ENCODE data around the gene TP53RK. TPM values are rescaled to one million over a fixed set of nuclear protein-coding genes. Genes with fewer than 3 reads are reported as not detected.
"Not testable (repeated sequence)": the region's sequence is repeated elsewhere in the genome, so short reads cannot be mapped to it uniquely, and the experiment has no call there.

Gene TP53RK
- total RNA-seq, 4 donors from 2014 or later = 15.0 to 27.0 (median 25.8) TPM

DNA sequence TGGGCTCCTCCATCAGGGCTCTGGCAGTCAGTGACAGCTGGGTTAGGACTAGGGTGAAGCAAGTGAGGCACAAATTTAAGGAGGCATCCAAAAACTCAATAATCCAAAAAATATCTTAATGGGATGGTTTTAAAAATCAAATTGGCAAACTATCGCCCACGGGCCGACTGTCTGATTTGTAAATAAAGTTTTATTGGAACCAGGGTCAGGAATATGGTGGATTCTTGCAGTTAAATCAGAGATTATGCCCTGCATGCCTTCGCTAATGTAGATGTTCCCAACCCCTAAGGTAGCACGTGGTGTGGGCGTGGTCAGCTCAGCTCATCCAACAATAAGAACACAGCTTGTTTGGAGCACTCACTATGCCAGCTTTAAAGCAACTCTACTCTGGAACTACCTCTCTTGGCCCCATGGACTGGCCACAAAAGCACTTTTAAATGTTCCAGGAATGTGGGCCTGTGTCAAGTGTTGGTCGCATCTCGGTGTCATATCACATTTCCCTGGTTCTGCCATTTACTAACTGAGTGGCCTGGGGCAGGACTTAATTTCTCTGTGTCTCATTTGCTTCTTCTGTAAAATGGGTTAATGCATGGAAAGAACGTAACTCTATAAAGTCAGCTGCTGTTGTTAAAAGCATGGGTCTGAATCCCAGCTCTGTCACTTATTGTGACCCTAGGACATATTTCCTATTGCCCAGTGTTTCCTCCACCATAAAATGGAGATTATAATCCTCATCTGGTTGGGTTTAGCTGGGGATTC is 7.0 kb downstream of the TP53RK start:
- no peaks in the 10 kb centered on the region for H3K27me3 ChIP-seq
- peaks cover 10% of the 10 kb centered on the region for H3K36me3 ChIP-seq
- WGBS = 83% methylated on average over 9 of the region's 9 CpGs
- H3K27ac ChIP-seq = no peak overlapping the region
- peaks cover 32% of the 10 kb centered on the region for H3K4me1 ChIP-seq
- no peak for DNase-seq (ENCODE audit: low spot score in 2 of 2)
- no peak for TF ChIP-seq EP300 (IDR thresholded peaks at IDR 0.05)
- TF ChIP-seq POLR2AphosphoS5 (IDR thresholded peaks at IDR 0.05) = no peak
- no peak for TF ChIP-seq POLR2A (IDR thresholded peaks at IDR 0.05)
- TF ChIP-seq, protein P1, sequence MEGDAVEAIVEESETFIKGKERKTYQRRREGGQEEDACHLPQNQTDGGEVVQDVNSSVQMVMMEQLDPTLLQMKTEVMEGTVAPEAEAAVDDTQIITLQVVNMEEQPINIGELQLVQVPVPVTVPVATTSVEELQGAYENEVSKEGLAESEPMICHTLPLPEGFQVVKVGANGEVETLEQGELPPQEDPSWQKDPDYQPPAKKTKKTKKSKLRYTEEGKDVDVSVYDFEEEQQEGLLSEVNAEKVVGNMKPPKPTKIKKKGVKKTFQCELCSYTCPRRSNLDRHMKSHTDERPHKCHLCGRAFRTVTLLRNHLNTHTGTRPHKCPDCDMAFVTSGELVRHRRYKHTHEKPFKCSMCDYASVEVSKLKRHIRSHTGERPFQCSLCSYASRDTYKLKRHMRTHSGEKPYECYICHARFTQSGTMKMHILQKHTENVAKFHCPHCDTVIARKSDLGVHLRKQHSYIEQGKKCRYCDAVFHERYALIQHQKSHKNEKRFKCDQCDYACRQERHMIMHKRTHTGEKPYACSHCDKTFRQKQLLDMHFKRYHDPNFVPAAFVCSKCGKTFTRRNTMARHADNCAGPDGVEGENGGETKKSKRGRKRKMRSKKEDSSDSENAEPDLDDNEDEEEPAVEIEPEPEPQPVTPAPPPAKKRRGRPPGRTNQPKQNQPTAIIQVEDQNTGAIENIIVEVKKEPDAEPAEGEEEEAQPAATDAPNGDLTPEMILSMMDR (IDR thresholded peaks at IDR 0.05) = no peak
- H3K9me3 ChIP-seq = no peaks in the 10 kb centered on the region
- H3K4me3 ChIP-seq = no peak overlapping the region

DNA sequence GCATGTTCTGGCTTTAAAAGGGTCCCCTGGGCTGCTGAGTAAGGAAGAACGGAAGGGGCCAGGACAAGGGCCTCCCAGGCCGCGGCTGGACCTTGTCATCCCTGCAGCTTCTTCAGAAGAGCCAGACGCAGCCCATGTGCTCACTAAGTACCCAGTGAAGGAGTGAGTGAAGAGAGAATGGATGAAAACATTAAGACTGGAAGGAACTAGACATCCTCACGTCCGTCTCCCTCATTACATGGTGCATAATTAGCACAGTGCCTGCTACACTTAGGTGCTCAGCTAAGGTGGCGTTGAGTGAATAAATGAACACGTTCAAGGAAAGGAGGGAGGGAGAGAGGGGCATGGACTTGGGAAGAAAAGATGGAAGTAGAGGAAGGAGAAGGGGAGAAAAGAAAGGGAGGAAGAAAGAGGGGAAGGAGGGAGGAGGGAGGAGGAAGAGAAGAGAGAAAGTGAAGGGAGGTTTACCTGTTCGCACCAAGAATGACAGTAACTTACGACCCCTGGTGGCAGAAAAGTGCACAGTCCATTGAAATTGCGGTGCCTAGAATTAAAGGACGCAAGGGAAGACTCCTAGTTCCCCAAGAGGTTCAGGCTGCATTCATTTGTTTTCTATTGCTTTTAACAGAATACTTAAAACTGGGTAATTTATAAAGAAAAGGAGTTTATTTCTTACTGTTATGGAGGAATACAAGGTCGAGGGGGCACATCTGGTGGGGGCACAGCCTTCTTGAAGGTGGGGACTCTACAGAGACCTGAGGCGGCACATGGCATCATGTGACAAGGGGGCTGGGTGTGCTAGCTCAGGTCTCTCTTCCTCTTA is 8.0 kb downstream of the TP53RK start:
- DNase-seq (ENCODE audit: low spot score in 2 of 2) = no peak
- no peak for TF ChIP-seq POLR2A (IDR thresholded peaks at IDR 0.05)
- TF ChIP-seq, protein P1 (IDR thresholded peaks at IDR 0.05) = peak; percentile 72 to 77
- Histone ChIP-seq H3K4me1 (peaks cover 30% of the 10 kb centered on the region), H3K4me3 (no peak overlapping the region), H3K27me3 (no peaks in the 10 kb centered on the region), H3K27ac (no peak overlapping the region), H3K36me3 (peaks cover 10% of the 10 kb centered on the region), H3K9me3 (no peaks in the 10 kb centered on the region)
- 52% methylated on average over 14 of the region's 14 CpGs for WGBS

DNA sequence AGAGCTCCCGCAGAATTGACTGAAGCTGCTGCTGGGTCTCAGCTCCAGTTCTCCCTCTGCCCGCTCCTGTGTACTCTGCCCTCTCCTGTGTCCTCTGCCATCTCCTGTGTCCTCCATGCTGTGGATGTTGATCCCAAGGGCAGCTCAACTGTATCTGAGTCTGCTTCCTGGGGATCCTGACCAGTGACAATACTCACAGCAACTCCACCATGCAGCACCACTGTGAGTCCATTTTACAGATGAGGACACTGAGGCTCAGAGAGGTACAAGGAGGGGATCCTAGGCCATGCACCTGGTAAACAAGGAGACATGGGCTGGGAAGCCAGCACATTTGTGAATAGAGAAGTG is 8.6 kb downstream of the TP53RK start:
- WGBS = 85% methylated on average over 2 of the region's 2 CpGs
- no peak for TF ChIP-seq POLR2A (IDR thresholded peaks at IDR 0.05)
- TF ChIP-seq EP300 (IDR thresholded peaks at IDR 0.05) = no peak
- no peak for TF ChIP-seq POLR2AphosphoS5 (IDR thresholded peaks at IDR 0.05)
- TF ChIP-seq, protein P1 (IDR thresholded peaks at IDR 0.05) = no peak
- Histone ChIP-seq H3K4me3 (no peak overlapping the region), H3K27me3 (no peaks in the 10 kb centered on the region), H3K27ac (no peak overlapping the region), H3K9me3 (no peaks in the 10 kb centered on the region), H3K36me3 (peaks cover 9% of the 10 kb centered on the region), H3K4me1 (peaks cover 27% of the 10 kb centered on the region)
- no peak for DNase-seq (ENCODE audit: low spot score in 2 of 2)

DNA sequence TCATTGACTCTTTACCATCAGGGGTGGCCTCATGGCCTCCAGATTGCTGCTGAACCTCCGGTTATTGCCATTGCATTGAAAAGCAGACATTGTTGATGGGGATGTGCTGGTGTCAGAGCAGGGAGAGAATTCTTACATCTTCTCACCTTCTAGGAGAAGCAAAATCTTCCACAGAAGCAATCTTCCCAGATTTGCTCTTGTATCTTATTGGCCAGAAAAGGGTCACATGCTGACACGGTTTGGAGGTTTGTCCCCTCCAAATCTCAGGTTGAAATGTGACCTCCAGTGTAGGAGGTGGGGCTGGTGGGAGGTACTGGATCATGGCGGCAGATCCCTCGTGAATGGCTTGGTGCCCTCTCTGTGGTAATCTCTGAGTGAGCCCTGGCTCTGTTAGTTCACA is 10.7 kb downstream of the TP53RK start:
- H3K4me1 ChIP-seq = peaks cover 19% of the 10 kb centered on the region
- WGBS = 79% methylated on average over 4 of the region's 4 CpGs
- H3K36me3 ChIP-seq = peaks cover 7% of the 10 kb centered on the region
- H3K27ac ChIP-seq = no peak overlapping the region
- no peak for DNase-seq (ENCODE audit: low spot score in 2 of 2)
- no peaks in the 10 kb centered on the region for H3K27me3 ChIP-seq
- no peaks in the 10 kb centered on the region for H3K9me3 ChIP-seq
- H3K4me3 ChIP-seq = no peak overlapping the region
- no peak for TF ChIP-seq EP300 (IDR thresholded peaks at IDR 0.05)
- no peak for TF ChIP-seq POLR2A (IDR thresholded peaks at IDR 0.05)
- TF ChIP-seq, protein P1 (IDR thresholded peaks at IDR 0.05) = no peak
- no peak for TF ChIP-seq POLR2AphosphoS5 (IDR thresholded peaks at IDR 0.05)

DNA sequence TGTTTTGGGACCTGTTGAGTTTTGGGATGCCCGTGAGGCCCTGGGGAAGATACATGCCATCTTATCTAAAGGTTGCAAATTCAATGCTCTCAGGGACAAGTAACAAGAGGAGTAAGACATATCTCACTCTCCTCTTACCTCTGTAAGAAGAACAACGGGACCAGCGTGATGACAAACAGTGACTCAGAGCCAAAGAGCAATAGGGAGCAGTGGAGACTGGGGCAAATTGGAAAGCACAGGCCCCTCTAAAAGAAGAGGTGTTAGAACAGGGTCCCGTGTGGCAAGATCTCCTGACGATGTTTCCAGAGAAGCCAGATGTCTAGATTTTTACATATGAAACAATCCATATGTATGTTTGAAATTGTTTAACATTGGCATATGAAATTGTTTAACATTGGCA is 11.6 kb downstream of the TP53RK start:
- Histone ChIP-seq H3K27ac (no peak overlapping the region), H3K9me3 (no peaks in the 10 kb centered on the region), H3K4me3 (no peak overlapping the region), H3K36me3 (peaks cover 7% of the 10 kb centered on the region), H3K27me3 (no peaks in the 10 kb centered on the region), H3K4me1 (peaks cover 10% of the 10 kb centered on the region)
- WGBS = 91% methylated on average over 5 of the region's 5 CpGs
- TF ChIP-seq, protein P1 (IDR thresholded peaks at IDR 0.05) = no peak
- TF ChIP-seq POLR2A (IDR thresholded peaks at IDR 0.05) = no peak
- no peak for TF ChIP-seq POLR2AphosphoS5 (IDR thresholded peaks at IDR 0.05)
- TF ChIP-seq EP300 (IDR thresholded peaks at IDR 0.05) = no peak
- DNase-seq (ENCODE audit: low spot score in 2 of 2) = no peak

DNA sequence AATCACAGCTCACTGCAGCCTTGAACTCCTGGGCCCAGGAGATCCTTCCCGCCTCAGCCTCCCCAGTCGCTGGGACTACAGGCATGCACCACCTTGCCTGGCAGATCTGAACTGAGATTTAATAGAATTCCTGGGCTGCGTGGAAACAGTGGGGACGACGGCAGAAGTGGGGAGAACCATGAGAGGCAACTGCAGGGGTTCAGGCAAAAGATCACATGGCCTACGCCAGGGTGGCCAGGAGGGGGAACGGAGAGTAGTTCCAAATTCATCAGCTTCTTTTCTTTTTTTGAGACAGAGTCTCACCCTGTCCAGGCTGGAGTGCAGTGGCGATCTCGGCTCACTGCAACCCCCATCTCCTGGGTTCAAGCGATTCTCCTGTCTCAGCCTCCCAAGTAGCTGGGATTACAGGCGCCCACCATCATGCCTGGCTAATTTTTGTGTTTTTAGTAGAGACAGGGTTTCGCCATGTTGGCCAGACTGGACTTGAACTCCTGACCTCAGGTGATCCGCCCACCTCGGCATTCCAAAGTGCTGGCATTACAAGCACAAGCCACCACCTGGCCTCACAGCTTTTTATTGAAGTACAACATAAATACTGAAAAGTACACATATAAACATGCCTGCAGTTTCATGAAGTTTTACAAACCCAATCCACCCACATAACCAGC is 12.5 kb downstream of the TP53RK start:
- not testable (repeated sequence) for DNase-seq (ENCODE audit: low spot score in 2 of 2)

More for the DNA sequence above, 12.5 kb downstream of the TP53RK start:
- not testable (repeated sequence) for H3K27ac ChIP-seq, H3K36me3 ChIP-seq, H3K4me3 ChIP-seq, H3K27me3 ChIP-seq, H3K9me3 ChIP-seq, H3K4me1 ChIP-seq
- 92% methylated on average over 9 of the region's 14 CpGs for WGBS

Data from suprapubic skin (tissue), 4 donors.